ENCODE data around the gene GRIPAP1.

GRIPAP1 gene

DNA sequence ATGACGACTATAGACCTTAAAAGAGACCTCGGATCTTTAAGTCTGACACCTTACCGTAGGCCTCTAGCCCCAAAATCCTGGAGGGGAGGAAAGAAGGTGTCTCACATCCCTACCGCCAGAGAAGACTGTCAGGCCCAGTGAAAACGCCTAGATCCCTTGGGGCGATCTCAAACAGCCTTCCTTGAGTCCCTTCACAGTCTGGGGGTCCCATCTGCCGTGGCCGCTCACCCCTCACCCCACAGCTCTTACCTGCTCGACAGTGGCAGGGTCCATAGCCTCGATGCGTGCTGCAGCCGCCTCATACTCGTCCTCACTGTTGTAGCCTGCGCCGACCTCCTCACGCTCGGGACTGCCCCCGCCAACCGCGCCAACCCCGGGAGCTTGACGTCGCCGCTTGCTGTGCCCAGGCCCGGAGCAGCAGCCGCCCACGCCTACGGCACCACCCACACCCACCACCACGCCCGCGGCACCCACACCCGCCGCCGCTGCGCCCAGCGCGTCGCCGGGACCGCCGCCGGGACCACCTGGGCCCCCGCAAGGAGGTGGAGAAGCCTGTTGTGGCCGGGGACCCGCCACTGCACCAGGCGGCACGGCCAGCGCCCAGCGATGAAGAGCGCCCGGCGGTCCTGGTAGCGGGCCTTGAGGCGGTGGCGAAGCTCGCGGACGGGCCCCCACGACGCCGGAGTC, 45.2 kb downstream of the GRIPAP1 start:
- H3K4me1 ChIP-seq: peaks cover 25 to 67% (median 43%) of the 10 kb centered on the region in 10 experiments; a peak in 19 of 20 replicates
- peak overlapping the region; percentile 78 to 93 (median 84) for H3K4me2 ChIP-seq
- H3K4me3 ChIP-seq: peak overlapping the region; percentile 75 to 85 (median 80)
- peak overlapping the region; percentile 83 to 97 (median 91) for H3K27ac ChIP-seq
- H4K20me1 ChIP-seq: peaks cover 33 to 55% (median 51%) of the 10 kb centered on the region in 11 experiments; a peak in 20 of 22 replicates
- H3K9ac ChIP-seq: peak overlapping the region; percentile 91 to 96 (median 92)
- H3K36me3 ChIP-seq: peaks cover 0 to 29% (median 12%) of the 10 kb centered on the region in 11 experiments; a peak in 14 of 22 replicates
- peaks cover 0 to 21% (median 4%) of the 10 kb centered on the region in 11 experiments; a peak in 9 of 22 replicates for H3K9me3 ChIP-seq (replicated peaks in 1 of 11)
- no peak for TF ChIP-seq Cebpa-rat (IDR thresholded peaks at IDR 0.05)
- H3K27me3 ChIP-seq: peaks cover 26 to 70% (median 62%) of the 10 kb centered on the region in 11 experiments

- H3K36me3 ChIP-seq: peaks cover 0 to 27% (median 4%) of the 10 kb centered on the region in 11 experiments; a peak in 8 of 22 replicates
- no peak overlapping the region for H3K4me2 ChIP-seq
- H3K9ac ChIP-seq: peak overlapping the region in 1 of 11 experiments; percentile 9; a peak in 1 of 22 replicates
- no peak overlapping the region for H3K27ac ChIP-seq
- no peak for TF ChIP-seq Cebpa-rat (IDR thresholded peaks at IDR 0.05)
- no peak overlapping the region for H3K4me3 ChIP-seq
- H3K27me3 ChIP-seq: peaks cover 23 to 81% (median 56%) of the 10 kb centered on the region in 11 experiments; a peak in 20 of 22 replicates
- peaks cover 0 to 17% (median 5%) of the 10 kb centered on the region in 10 experiments; a peak in 9 of 20 replicates for H3K4me1 ChIP-seq
- no peaks in the 10 kb centered on the region for H3K9me3 ChIP-seq (replicated peaks in 1 of 11)
- H4K20me1 ChIP-seq: peaks cover 41 to 98% (median 79%) of the 10 kb centered on the region in 11 experiments; a peak in 21 of 22 replicates
Observed at GRCh38 chrX:48948589-48948988, 53.5 kb downstream of the GRIPAP1 start.

DNA sequence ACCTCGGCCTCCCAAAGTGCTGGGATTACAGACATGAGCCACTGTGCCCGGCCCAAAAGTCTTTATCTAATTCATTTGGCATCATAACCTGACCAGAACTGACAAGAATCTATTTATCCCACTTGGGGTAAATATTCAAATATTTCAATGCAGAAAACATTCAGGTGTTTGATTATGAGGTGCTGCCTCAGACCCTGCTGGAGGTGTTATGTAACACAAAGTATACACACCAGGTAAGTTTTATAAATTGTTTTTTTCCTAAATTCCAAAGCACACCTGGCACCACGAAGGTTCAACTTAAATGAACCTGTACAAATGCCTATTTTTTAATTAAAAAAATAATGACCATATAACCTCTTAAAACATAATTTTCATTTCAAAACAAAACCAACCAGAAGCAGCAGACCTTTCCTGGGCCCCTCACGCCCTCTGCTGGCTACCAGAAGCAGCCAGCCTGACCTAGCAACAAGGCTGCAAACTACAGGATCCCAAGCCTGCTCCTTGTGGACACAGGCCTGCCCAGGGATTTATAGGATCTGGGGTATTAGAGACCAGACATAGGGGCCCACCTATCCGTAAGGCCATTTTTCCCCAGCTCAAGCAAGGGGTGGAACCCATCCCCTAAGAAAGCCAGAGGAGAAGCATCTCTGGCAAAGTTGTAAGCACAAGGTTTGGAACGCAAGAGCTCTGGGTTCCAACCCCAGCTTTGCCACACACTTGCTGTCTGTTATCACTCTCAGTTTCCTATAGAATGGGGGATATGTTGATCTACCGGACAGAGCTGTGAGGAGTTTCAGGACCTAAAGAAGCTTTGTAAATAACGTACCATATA, 56.3 kb downstream of the GRIPAP1 start:
- peaks cover 3 to 22% (median 9%) of the 10 kb centered on the region in 10 experiments for H3K4me1 ChIP-seq
- H3K4me2 ChIP-seq: peak overlapping the region in 2 of 11 experiments; percentile 6 to 7; a peak in 1 of 22 replicates
- H3K36me3 ChIP-seq: peaks cover 0 to 39% (median 15%) of the 10 kb centered on the region in 11 experiments; a peak in 12 of 22 replicates
- H3K4me3 ChIP-seq: no peak overlapping the region
- H3K9me3 ChIP-seq (replicated peaks in 1 of 11): no peaks in the 10 kb centered on the region
- peaks cover 19 to 93% (median 68%) of the 10 kb centered on the region in 11 experiments; a peak in 21 of 22 replicates for H4K20me1 ChIP-seq
- no peak for TF ChIP-seq Cebpa-rat (IDR thresholded peaks at IDR 0.05)
- H3K27me3 ChIP-seq: peaks cover 29 to 79% (median 62%) of the 10 kb centered on the region in 11 experiments; a peak in 19 of 22 replicates
- no peak overlapping the region for H3K27ac ChIP-seq
- H3K9ac ChIP-seq: no peak overlapping the region

- H3K27me3 ChIP-seq: peaks cover 37 to 94% (median 73%) of the 10 kb centered on the region in 11 experiments; a peak in 21 of 22 replicates
- H3K4me3 ChIP-seq: no peak overlapping the region
- no peaks in the 10 kb centered on the region for H3K9me3 ChIP-seq (replicated peaks in 1 of 11)
- H4K20me1 ChIP-seq: peaks cover 9 to 95% (median 76%) of the 10 kb centered on the region in 11 experiments; a peak in 21 of 22 replicates
- peaks cover 31 to 50% (median 38%) of the 10 kb centered on the region in 10 experiments for H3K4me1 ChIP-seq
- H3K9ac ChIP-seq: no peak overlapping the region; a peak in 1 of 22 replicates
- peaks cover 0 to 23% (median 11%) of the 10 kb centered on the region in 11 experiments; a peak in 10 of 22 replicates for H3K36me3 ChIP-seq
- no peak for TF ChIP-seq Cebpa-rat (IDR thresholded peaks at IDR 0.05)
- H3K4me2 ChIP-seq: no peak overlapping the region
- no peak overlapping the region for H3K27ac ChIP-seq
Observed at GRCh38 chrX:48942895-48943294, 59.2 kb downstream of the GRIPAP1 start.

- peaks cover 32 to 95% (median 80%) of the 10 kb centered on the region in 11 experiments for H3K27me3 ChIP-seq
- TF ChIP-seq Cebpa-rat (IDR thresholded peaks at IDR 0.05): no peak
- H3K4me3 ChIP-seq: no peak overlapping the region
- peaks cover 0 to 32% (median 11%) of the 10 kb centered on the region in 11 experiments; a peak in 11 of 22 replicates for H3K36me3 ChIP-seq
- peaks cover 51 to 75% (median 60%) of the 10 kb centered on the region in 10 experiments for H3K4me1 ChIP-seq
- H3K27ac ChIP-seq: peak overlapping the region in 9 of 11 experiments; percentile 45 to 92 (median 84); a peak in 15 of 22 replicates
- peaks cover 0 to 95% (median 60%) of the 10 kb centered on the region in 11 experiments; a peak in 18 of 22 replicates for H4K20me1 ChIP-seq
- peak overlapping the region; percentile 60 to 85 (median 73) for H3K4me2 ChIP-seq
- H3K9ac ChIP-seq: peak overlapping the region in 3 of 11 experiments; percentile 29 to 36 (median 33); a peak in 5 of 22 replicates
- no peaks in the 10 kb centered on the region for H3K9me3 ChIP-seq (replicated peaks in 1 of 11)
Observed at GRCh38 chrX:48940404-48940955, 61.6 kb downstream of the GRIPAP1 start.

- H3K4me2 ChIP-seq: peak overlapping the region; percentile 60 to 85 (median 73)
Observed at GRCh38 chrX:48939524-48940228, 62.4 kb downstream of the GRIPAP1 start.

DNA sequence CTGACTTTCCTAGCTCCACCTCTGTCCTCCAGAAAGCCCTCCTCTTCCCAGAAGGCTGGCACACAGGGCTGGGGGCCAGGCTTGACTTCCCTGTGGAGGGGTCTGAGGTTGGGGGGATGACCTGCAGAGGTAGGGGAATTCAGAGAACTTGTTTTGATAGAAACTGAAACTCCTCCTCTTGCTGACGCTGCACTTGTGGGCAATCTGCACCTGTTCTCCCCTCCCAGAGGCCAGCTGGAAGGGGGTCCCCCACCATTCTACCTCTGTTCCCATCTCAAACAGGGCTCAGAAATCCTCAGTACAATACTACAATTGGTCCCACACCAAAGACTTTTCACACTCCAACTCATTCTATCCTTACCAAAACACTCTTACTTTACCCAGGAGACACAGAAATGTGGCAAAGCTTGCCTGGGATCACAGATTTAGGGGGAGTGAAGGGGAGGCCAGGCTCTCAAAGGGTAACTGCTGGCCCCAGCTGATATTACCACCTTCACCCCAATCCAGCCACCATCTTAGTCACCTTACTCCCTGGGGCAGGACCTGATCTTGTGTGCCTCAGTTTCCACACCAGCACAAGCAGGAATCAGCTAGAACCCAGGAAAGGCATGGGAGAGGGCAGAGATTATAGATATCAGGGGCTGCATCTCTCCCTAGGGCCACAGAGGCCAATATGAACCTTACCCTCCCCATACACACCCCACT, 63.2 kb downstream of the GRIPAP1 start:
- H3K27me3 ChIP-seq: peaks cover 24 to 88% (median 74%) of the 10 kb centered on the region in 11 experiments

More at GRCh38 chrX:48939524-48940228, 62.4 kb downstream of the GRIPAP1 start:
- Histone ChIP-seq H3K9ac (peak overlapping the region in 8 of 11 experiments; percentile 16 to 80 (median 34); a peak in 9 of 22 replicates), H3K27me3 (peaks cover 32 to 96% (median 80%) of the 10 kb centered on the region in 11 experiments), H3K9me3 (replicated peaks in 1 of 11) (no peaks in the 10 kb centered on the region), H3K4me1 (peaks cover 51 to 83% (median 66%) of the 10 kb centered on the region in 10 experiments), H4K20me1 (peaks cover 0 to 95% (median 58%) of the 10 kb centered on the region in 11 experiments; a peak in 18 of 22 replicates), H3K36me3 (peaks cover 0 to 36% (median 15%) of the 10 kb centered on the region in 11 experiments; a peak in 16 of 22 replicates), H3K4me3 (no peak overlapping the region), H3K27ac (peak overlapping the region in 10 of 11 experiments; percentile 6 to 92 (median 83); a peak in 18 of 22 replicates)
- no peak for TF ChIP-seq Cebpa-rat (IDR thresholded peaks at IDR 0.05)

More for the DNA sequence above, 63.2 kb downstream of the GRIPAP1 start:
- peaks cover 7 to 36% (median 23%) of the 10 kb centered on the region in 11 experiments for H3K36me3 ChIP-seq
- TF ChIP-seq Cebpa-rat (IDR thresholded peaks at IDR 0.05): no peak
- H3K9me3 ChIP-seq (replicated peaks in 1 of 11): no peaks in the 10 kb centered on the region
- H3K9ac ChIP-seq: peak overlapping the region; percentile 36 to 80 (median 68); a peak in 13 of 22 replicates
- peaks cover 0 to 90% (median 52%) of the 10 kb centered on the region in 11 experiments; a peak in 17 of 22 replicates for H4K20me1 ChIP-seq
- peak overlapping the region; percentile 14 to 92 (median 82); a peak in 20 of 22 replicates for H3K27ac ChIP-seq
- H3K4me3 ChIP-seq: no peak overlapping the region
- peak overlapping the region; percentile 60 to 85 (median 73) for H3K4me2 ChIP-seq
- H3K4me1 ChIP-seq: peaks cover 51 to 91% (median 66%) of the 10 kb centered on the region in 10 experiments

Measured in BLaER1 treated with 17β-estradiol and CSF1 and Interleukin-3, amounts not matched to agents 10 nM and 100 nM (cell line).